A549 (cell line): Measurements from ENCODE around the gene LRP1. TPM values are rescaled to one million over a fixed set of nuclear protein-coding genes. Genes with fewer than 3 reads are reported as not detected.

ENCODE experiments used
- ATAC-seq, 2 experiments: fragments of 200-7000 bp in 1 of 2; fragments of >200 bp in 1 of 2; cut with Nextera tagmentation in 1 of 2; cut with Tn5 transposase in 1 of 2; 3 replicates each; pipeline versions ENCODE4 v1.8.0 to v1.9.1; 2018 to 2020; ENCODE audit warnings: mild to moderate bottlenecking in 1 of 2, moderate library complexity in 1 of 2
- CTCF ChIA-PET: fragments of 300-600 bp; sonication (Branson Sonifier 250); formaldehyde crosslinking; extraction: SDS; loops from one replicate; lab custom pipeline; 2021; ENCODE audit warnings: antibody characterized with exemption, inconsistent platforms; lab: Yijun Ruan, JAX
- POLR2A ChIA-PET: fragments of 350-600 bp; formaldehyde crosslinking; extraction: SDS; loops from one replicate; lab custom pipeline; 2021; ENCODE audit warnings: antibody characterized with exemption, inconsistent platforms; lab: Yijun Ruan, JAX
- DNase-seq, 2 experiments: peaks; one replicate each; pipeline versions ENCODE4 v3.0.0 to v3.0.0-alpha.2; 2011 to 2016; ENCODE audit warnings: low read depth in 1 of 2, low spot score in 1 of 2
- FAIRE-seq: peaks from 2 replicates; lab custom pipeline; 2011; peaks lifted over from hg19 to GRCh38; lab: Jason Lieb, UNC
- H3K27ac ChIP-seq, 2 experiments: fragments of >200 bp; sonication (Bioruptor Twin); formaldehyde crosslinking; 3 replicates each; pipeline ENCODE4 v1.5.1; 2016 to 2017
- H3K4me1 ChIP-seq: fragments of >200 bp; sonication (Bioruptor Twin); formaldehyde crosslinking; 3 replicates; pipeline ENCODE4 v1.6.1; 2016
- H3K4me2 ChIP-seq: fragments of >200 bp; sonication (Bioruptor Twin); formaldehyde crosslinking; 3 replicates; pipeline ENCODE4 v1.6.1; 2016
- H3K4me3 ChIP-seq: fragments of >200 bp; sonication (Bioruptor Twin); formaldehyde crosslinking; 3 replicates; pipeline ENCODE4 v1.5.1; 2016
- H3K9me3 ChIP-seq: fragments of >200 bp; sonication (Bioruptor Twin); formaldehyde crosslinking; 3 replicates; pipeline ENCODE4 v1.6.1; 2016
- ATOH8 ChIP-seq: fragments of 250-450 bp; sonication (Bioruptor Pico); IDR thresholded peaks from 2 replicates; pipeline ENCODE4 v1.5.0; 2020; ENCODE audit warnings: low read depth, mild to moderate bottlenecking, moderate library complexity
- BCL3 ChIP-seq: fragments of >200 bp; sonication (Bioruptor Twin); formaldehyde crosslinking; IDR thresholded peaks from 3 replicates; pipeline ENCODE4 v1.6.1; 2016
- CBX2 ChIP-seq: fragments of 200-600 bp; sonication (generic); IDR thresholded peaks from 2 replicates; pipeline ENCODE4 v1.6.1; 2016; ENCODE audit warnings: low read depth, mild to moderate bottlenecking, borderline replicate concordance
- CBX8 ChIP-seq: fragments of 200-600 bp; sonication (generic); IDR thresholded peaks from 2 replicates; pipeline ENCODE4 v1.6.1; 2016
- CHD4 ChIP-seq: fragments of 200-600 bp; sonication (generic); IDR thresholded peaks from 2 replicates; pipeline ENCODE4 v1.6.1; 2016; ENCODE audit warnings: antibody characterized with exemption, mild to moderate bottlenecking, borderline replicate concordance
- EHF ChIP-seq: fragments of 250-450 bp; sonication (Bioruptor Pico); IDR thresholded peaks from 2 replicates; pipeline ENCODE4 v1.5.0; 2020; ENCODE audit warnings: mild to moderate bottlenecking
- FOXS1 ChIP-seq: fragments of 250-450 bp; sonication (Bioruptor Pico); IDR thresholded peaks from 2 replicates; pipeline ENCODE4 v1.5.0; 2020; ENCODE audit warnings: mild to moderate bottlenecking, moderate library complexity
- HDAC2 ChIP-seq: fragments of 200-600 bp; sonication (generic); IDR thresholded peaks from 2 replicates; pipeline ENCODE4 v1.6.1; 2016
- HMGXB4 ChIP-seq: fragments of 250-450 bp; sonication (Bioruptor Pico); IDR thresholded peaks from 2 replicates; pipeline ENCODE4 v1.5.0; 2021; ENCODE audit warnings: mild to moderate bottlenecking, moderate library complexity, borderline replicate concordance
- HOXB13 ChIP-seq: fragments of 250-450 bp; sonication (Bioruptor Pico); IDR thresholded peaks from 2 replicates; pipeline ENCODE4 v1.5.0; 2020; ENCODE audit warnings: low read depth, mild to moderate bottlenecking, moderate library complexity
- MAFK ChIP-seq: fragments of 450-650 bp; IDR thresholded peaks from 2 replicates; pipeline ENCODE4 v1.6.1; 2014; ENCODE audit not compliant: partially characterized antibody
- MAZ ChIP-seq: fragments of 150-350 bp; IDR thresholded peaks from 2 replicates; pipeline ENCODE4 v1.6.1; 2014; ENCODE audit warnings: antibody characterized with exemption, low read depth, low read length, borderline replicate concordance
- MYC ChIP-seq: IDR thresholded peaks from 2 replicates; pipeline ENCODE4 v1.6.1; 2012; ENCODE audit warnings: mild to moderate bottlenecking, inconsistent platforms, low read length, improper control_type of control experiment, borderline replicate concordance
- POLR2A ChIP-seq: IDR thresholded peaks from 2 replicates; pipeline ENCODE4 v1.6.1; 2012; ENCODE audit warnings: mild to moderate bottlenecking, low read length
- POLR2AphosphoS2 ChIP-seq: conservative IDR thresholded peaks from 2 replicates; pipeline ENCODE4 v1.6.1; 2012; ENCODE audit warnings: low read length, improper control_type of control experiment, inconsistent platforms
- RFX5 ChIP-seq: fragments of 450-650 bp; IDR thresholded peaks from 2 replicates; pipeline ENCODE4 v1.7.1; 2014; ENCODE audit warnings: antibody characterized with exemption, mild to moderate bottlenecking, moderate library complexity
- SMC3 ChIP-seq: fragments of >200 bp; sonication (Bioruptor Twin); formaldehyde crosslinking; IDR thresholded peaks from 3 replicates; pipeline ENCODE4 v1.6.1; 2018; ENCODE audit warnings: inconsistent platforms
- SREBF2 ChIP-seq: fragments of 450-650 bp; IDR thresholded peaks from 2 replicates; pipeline ENCODE4 v1.6.1; 2014; ENCODE audit warnings: mild to moderate bottlenecking, moderate library complexity
- USF2 ChIP-seq: fragments of 450-650 bp; IDR thresholded peaks from 2 replicates; pipeline ENCODE4 v1.6.1; 2014; ENCODE audit warnings: antibody characterized with exemption
- ZC3H11A ChIP-seq: fragments of 450-650 bp; IDR thresholded peaks from 2 replicates; pipeline ENCODE4 v1.6.1; 2014; ENCODE audit warnings: antibody characterized with exemption, mild to moderate bottlenecking
- ZNF302 ChIP-seq: fragments of 250-450 bp; sonication (Bioruptor Pico); IDR thresholded peaks from 2 replicates; pipeline ENCODE4 v1.9.0; 2021; ENCODE audit warnings: inconsistent platforms, mild to moderate bottlenecking, moderate library complexity
- ZSCAN20 ChIP-seq: fragments of 250-450 bp; sonication (Bioruptor Pico); IDR thresholded peaks from 2 replicates; pipeline ENCODE4 v1.8.0; 2022; ENCODE audit warnings: mild to moderate bottlenecking, moderate library complexity
- WGBS: methylation state at CpG from one replicate; pipeline ENCODE4 v1.1.6; 2017; ENCODE audit errors: missing lambda C conversion rate; 5-methylcytosine and 5-hydroxymethylcytosine counted together
- polyA plus RNA-seq, 4 experiments: library from polyadenylated mRNA; depleted of rRNA in 3 of 4; stranded (reverse); fragments of >200 nt; fragmentation: RNase III in 1 of 4; extraction: RNeasy Plus Mini Kit Qiagen cat#74134 plus additional on column Dnase treatment in 1 of 4; gene quantifications; 2 replicates in 3 of 4; 3 replicates in 1 of 4; pipeline ENCODE4 v1.2.3, GENCODE V29; 2011 to 2017
- TF ChIP-seq, protein P1 (sequence below): fragments of 200-600 bp; sonication (generic); IDR thresholded peaks from 2 replicates; pipeline ENCODE4 v1.6.1; 2016; ENCODE audit warnings: antibody characterized with exemption, mild to moderate bottlenecking, moderate library complexity
- TF ChIP-seq, protein P2 (sequence below): fragments of >200 bp; sonication (Bioruptor Twin); formaldehyde crosslinking; IDR thresholded peaks from 3 replicates; pipeline ENCODE4 v1.5.1; 2016

LRP1 gene
- polyA plus RNA-seq, 2 of the 4 experiments (the other 2 are of a cell fraction), result 5.6 to 9.4 TPM

- H3K4me2 ChIP-seq, result no peak overlapping the region
- no peak overlapping the region for H3K4me3 ChIP-seq
- TF ChIP-seq MYC (no peak), HOXB13 (no peak), RFX5 (no peak), ZSCAN20 (no peak), HMGXB4 (CRISPR knock-in tag) (no peak), CHD4 (no peak), SMC3 (no peak), POLR2AphosphoS2 (no peak), ZC3H11A (no peak), POLR2A (no peak), ZNF302 (CRISPR knock-in tag) (no peak), USF2 (no peak), HDAC2 (no peak), FOXS1 (CRISPR knock-in tag) (no peak), CBX2 (no peak), EHF (CRISPR knock-in tag) (no peak), CBX8 (no peak)
- TF ChIP-seq, protein P1, sequence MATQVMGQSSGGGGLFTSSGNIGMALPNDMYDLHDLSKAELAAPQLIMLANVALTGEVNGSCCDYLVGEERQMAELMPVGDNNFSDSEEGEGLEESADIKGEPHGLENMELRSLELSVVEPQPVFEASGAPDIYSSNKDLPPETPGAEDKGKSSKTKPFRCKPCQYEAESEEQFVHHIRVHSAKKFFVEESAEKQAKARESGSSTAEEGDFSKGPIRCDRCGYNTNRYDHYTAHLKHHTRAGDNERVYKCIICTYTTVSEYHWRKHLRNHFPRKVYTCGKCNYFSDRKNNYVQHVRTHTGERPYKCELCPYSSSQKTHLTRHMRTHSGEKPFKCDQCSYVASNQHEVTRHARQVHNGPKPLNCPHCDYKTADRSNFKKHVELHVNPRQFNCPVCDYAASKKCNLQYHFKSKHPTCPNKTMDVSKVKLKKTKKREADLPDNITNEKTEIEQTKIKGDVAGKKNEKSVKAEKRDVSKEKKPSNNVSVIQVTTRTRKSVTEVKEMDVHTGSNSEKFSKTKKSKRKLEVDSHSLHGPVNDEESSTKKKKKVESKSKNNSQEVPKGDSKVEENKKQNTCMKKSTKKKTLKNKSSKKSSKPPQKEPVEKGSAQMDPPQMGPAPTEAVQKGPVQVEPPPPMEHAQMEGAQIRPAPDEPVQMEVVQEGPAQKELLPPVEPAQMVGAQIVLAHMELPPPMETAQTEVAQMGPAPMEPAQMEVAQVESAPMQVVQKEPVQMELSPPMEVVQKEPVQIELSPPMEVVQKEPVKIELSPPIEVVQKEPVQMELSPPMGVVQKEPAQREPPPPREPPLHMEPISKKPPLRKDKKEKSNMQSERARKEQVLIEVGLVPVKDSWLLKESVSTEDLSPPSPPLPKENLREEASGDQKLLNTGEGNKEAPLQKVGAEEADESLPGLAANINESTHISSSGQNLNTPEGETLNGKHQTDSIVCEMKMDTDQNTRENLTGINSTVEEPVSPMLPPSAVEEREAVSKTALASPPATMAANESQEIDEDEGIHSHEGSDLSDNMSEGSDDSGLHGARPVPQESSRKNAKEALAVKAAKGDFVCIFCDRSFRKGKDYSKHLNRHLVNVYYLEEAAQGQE, result no peak
- FAIRE-seq (no peak), DNase-seq (no peak), ATAC-seq (no peak)
- no peak overlapping the region for H3K27ac ChIP-seq
- ChIA-PET POLR2A (interaction anchor here (1.9 to 2.2 kb wide), 2 partner anchors 8 to 14 kb away, joined by 12 to 14 read pairs; partner anchors contain the start of genes NAB2 and STAT6), CTCF (interaction anchor here (1.0 to 18.3 kb wide), 8 partner anchors 10 to 86 kb away, joined by 3 to 330 read pairs (median 5); partner anchors contain the start of genes LRP1 and STAT6)
- no peaks in the 10 kb centered on the region for H3K9me3 ChIP-seq
- peaks cover 11% of the 10 kb centered on the region for H3K4me1 ChIP-seq
- WGBS, result 81% methylated on average over 8 of the region's 8 CpGs
These were observed 31.3 kb upstream of the LRP1 start for GRCh38 chr12:57096748-57097553.

DNA sequence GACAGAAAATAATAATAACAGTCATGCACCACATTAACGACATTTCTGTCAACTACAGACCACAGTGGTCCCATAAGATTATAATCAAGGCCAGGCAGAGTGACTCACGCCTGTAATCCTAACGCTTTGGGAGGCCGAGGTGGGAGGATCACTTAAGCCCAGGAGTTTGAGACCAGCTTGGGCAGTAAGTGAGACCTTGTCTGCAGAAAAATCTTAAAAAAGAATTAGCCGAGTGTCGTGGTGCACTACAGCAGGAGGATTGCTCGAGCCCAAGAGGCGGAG lies 30.8 kb upstream of the LRP1 start:
- CTCF ChIA-PET, result interaction anchor here (1.0 to 18.3 kb wide), 6 partner anchors 11 to 37 kb away, joined by 3 to 330 read pairs (median 4); partner anchors contain the start of genes LRP1 and STAT6
- POLR2A ChIA-PET, result interaction anchor here (1.9 to 2.2 kb wide), 2 partner anchors 9 to 14 kb away, joined by 12 to 14 read pairs; partner anchors contain the start of genes NAB2 and STAT6
- no peak overlapping the region for H3K4me3 ChIP-seq
- H3K4me1 ChIP-seq, result peaks cover 17% of the 10 kb centered on the region
- no peaks in the 10 kb centered on the region for H3K9me3 ChIP-seq
- no peak for FAIRE-seq
- ATAC-seq, result no peak
- 89% methylated on average over 8 of the region's 8 CpGs for WGBS
- no peak overlapping the region for H3K4me2 ChIP-seq
- DNase-seq, result no peak
- no peak overlapping the region for H3K27ac ChIP-seq
- TF ChIP-seq MAFK (no peak), BCL3 (no peak), MAZ (no peak), ATOH8 (CRISPR knock-in tag) (no peak), SREBF2 (no peak), CHD4 (no peak), CBX2 (no peak)
- TF ChIP-seq, protein P2, sequence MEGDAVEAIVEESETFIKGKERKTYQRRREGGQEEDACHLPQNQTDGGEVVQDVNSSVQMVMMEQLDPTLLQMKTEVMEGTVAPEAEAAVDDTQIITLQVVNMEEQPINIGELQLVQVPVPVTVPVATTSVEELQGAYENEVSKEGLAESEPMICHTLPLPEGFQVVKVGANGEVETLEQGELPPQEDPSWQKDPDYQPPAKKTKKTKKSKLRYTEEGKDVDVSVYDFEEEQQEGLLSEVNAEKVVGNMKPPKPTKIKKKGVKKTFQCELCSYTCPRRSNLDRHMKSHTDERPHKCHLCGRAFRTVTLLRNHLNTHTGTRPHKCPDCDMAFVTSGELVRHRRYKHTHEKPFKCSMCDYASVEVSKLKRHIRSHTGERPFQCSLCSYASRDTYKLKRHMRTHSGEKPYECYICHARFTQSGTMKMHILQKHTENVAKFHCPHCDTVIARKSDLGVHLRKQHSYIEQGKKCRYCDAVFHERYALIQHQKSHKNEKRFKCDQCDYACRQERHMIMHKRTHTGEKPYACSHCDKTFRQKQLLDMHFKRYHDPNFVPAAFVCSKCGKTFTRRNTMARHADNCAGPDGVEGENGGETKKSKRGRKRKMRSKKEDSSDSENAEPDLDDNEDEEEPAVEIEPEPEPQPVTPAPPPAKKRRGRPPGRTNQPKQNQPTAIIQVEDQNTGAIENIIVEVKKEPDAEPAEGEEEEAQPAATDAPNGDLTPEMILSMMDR, result no peak
